GM12864 (cell line): ENCODE data around the gene ENTHD1.

Experiments used
- DNase-seq: peaks from one replicate; pipeline ENCODE4 v3.0.0-alpha.2; 2011; ENCODE audit warnings: low read depth
- H3K4me3 ChIP-seq: 2 replicates; pipeline ENCODE4 v1.5.1; 2011; ENCODE audit warnings: mild to moderate bottlenecking, low read depth, low read length, control low read depth
- TF ChIP-seq, protein P1 (sequence below): IDR thresholded peaks from 2 replicates; pipeline ENCODE4 v1.5.1; 2011; ENCODE audit warnings: low read depth, mild to moderate bottlenecking, moderate library complexity, low read length, control low read depth, inconsistent platforms; ENCODE audit errors: missing control alignments

Gene ENTHD1

GRCh38 chr22:39938509-39939111 lies 45.0 kb upstream of the ENTHD1 start:
- DNase-seq: no peak
- H3K4me3 ChIP-seq: no peak overlapping the region
- TF ChIP-seq, protein P1, sequence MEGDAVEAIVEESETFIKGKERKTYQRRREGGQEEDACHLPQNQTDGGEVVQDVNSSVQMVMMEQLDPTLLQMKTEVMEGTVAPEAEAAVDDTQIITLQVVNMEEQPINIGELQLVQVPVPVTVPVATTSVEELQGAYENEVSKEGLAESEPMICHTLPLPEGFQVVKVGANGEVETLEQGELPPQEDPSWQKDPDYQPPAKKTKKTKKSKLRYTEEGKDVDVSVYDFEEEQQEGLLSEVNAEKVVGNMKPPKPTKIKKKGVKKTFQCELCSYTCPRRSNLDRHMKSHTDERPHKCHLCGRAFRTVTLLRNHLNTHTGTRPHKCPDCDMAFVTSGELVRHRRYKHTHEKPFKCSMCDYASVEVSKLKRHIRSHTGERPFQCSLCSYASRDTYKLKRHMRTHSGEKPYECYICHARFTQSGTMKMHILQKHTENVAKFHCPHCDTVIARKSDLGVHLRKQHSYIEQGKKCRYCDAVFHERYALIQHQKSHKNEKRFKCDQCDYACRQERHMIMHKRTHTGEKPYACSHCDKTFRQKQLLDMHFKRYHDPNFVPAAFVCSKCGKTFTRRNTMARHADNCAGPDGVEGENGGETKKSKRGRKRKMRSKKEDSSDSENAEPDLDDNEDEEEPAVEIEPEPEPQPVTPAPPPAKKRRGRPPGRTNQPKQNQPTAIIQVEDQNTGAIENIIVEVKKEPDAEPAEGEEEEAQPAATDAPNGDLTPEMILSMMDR: no peak

DNA sequence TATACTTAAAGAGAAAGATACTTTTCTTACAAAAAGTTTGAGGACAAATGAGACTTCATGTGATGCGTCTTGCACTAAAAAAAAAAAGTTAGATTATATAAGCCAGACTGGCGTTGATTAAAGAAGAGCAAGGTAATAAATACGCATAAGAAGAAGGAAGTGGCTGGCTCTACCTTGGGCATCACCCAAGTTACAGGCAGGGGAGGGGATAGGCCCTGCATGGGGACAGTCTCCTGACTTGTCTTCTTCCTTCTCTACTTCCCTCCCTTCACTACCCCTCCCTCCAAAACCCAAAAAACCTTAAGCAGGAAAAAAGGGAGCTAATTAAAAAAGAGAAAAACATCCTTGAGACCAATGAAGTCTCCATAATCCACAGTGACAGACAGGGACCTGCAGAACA lies 44.3 kb upstream of the ENTHD1 start:
- TF ChIP-seq, protein P1: no peak
- no peak for DNase-seq
- H3K4me3 ChIP-seq: no peak overlapping the region

GRCh38 chr22:39936523-39937145 lies 43.1 kb upstream of the ENTHD1 start:
- no peak overlapping the region for H3K4me3 ChIP-seq
- TF ChIP-seq, protein P1: no peak
- no peak for DNase-seq

GRCh38 chr22:39935612-39936011 lies 42.1 kb upstream of the ENTHD1 start:
- H3K4me3 ChIP-seq: no peak overlapping the region
- no peak for DNase-seq
- TF ChIP-seq, protein P1: no peak

- DNase-seq: no peak
- H3K4me3 ChIP-seq: no peak overlapping the region
- TF ChIP-seq, protein P1: no peak
Measured at GRCh38 chr22:39935116-39935515, 41.6 kb upstream of the ENTHD1 start.

DNA sequence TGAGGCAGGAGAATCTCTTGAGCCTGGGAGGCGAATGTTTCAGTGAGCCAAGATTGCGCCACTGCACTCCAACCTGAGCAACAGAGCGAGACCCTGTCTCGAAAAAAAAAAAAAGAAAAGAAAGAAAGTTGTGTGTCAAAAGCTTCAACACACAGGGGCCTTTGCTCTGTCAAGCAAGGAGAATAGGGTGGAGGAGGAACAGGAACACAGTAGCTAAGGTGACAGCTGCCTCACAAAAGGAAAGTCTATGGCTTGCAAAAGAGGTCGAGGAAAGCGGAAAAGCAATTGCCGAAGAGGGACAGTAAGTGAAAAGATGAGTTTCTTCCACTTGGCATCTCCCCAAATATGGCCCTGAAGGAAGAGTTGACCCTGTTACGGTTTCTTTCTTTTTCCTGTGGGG lies 40.2 kb upstream of the ENTHD1 start:
- no peak for DNase-seq
- H3K4me3 ChIP-seq: no peak overlapping the region
- TF ChIP-seq, protein P1: no peak
